SK-N-SH (cell line): ENCODE results near the gene ZNF75A. TPM values are rescaled to one million over a fixed set of nuclear protein-coding genes. Genes with fewer than 3 reads are reported as not detected.

Experiments
- CTCF ChIA-PET: fragments of 300-600, 350-600 bp; formaldehyde crosslinking; extraction: SDS; loops from one replicate; lab custom pipeline; 2021; lab: Yijun Ruan, JAX
- POLR2A ChIA-PET: fragments of 350-600 bp; sonication (Branson Sonifier 250); formaldehyde crosslinking; extraction: SDS; loops from one replicate; lab custom pipeline; 2020; ENCODE audit warnings: antibody characterized with exemption, inconsistent platforms; lab: Yijun Ruan, JAX
- DNase-seq: peaks from one replicate; pipeline ENCODE4 v3.0.0; 2012
- H2AFZ ChIP-seq: fragments of 200-600 bp; sonication (generic); 2 replicates; pipeline ENCODE4 v1.8.1; 2016; ENCODE audit warnings: antibody characterized with exemption, mild to moderate bottlenecking, low read depth
- H3F3A ChIP-seq: fragments of 200-600 bp; sonication (generic); replicated peaks from 2 replicates; pipeline ENCODE3; 2016; ENCODE audit warnings: antibody characterized with exemption, mild to moderate bottlenecking; ENCODE audit not compliant: insufficient read depth
- H3K27ac ChIP-seq, 2 experiments: fragments of 200-500 bp in 1 of 2; fragments of 200-600 bp in 1 of 2; sonication (Bioruptor generic) in 1 of 2; sonication (generic), shearing (Covaris generic) in 1 of 2; 2 replicates each; pipeline versions ENCODE4 v1.5.1 to v1.6.1; 2014 to 2016; ENCODE audit warnings: low read depth in 2 of 2, inconsistent platforms in 1 of 2, low read length in 1 of 2, mild to moderate bottlenecking in 1 of 2, mixed read lengths in 1 of 2
- H3K27me3 ChIP-seq: fragments of 200-600 bp; sonication (generic), shearing (Covaris generic); 2 replicates; pipeline ENCODE4 v1.6.1; 2016; ENCODE audit warnings: mixed run types; ENCODE audit not compliant: insufficient read depth
- H3K36me3 ChIP-seq, 2 experiments: fragments of 200-500 bp in 1 of 2; fragments of 200-600 bp in 1 of 2; sonication (Bioruptor generic) in 1 of 2; sonication (generic) in 1 of 2; replicated peaks in 1 of 2; 2 replicates each; pipeline versions ENCODE3 to v1.5.1; 2014 to 2016; ENCODE audit warnings: low read length in 1 of 2, mild to moderate bottlenecking in 1 of 2; ENCODE audit not compliant: insufficient read depth in 2 of 2, control insufficient read depth in 1 of 2
- H3K4me1 ChIP-seq, 2 experiments: fragments of 200-500 bp in 1 of 2; fragments of 200-600 bp in 1 of 2; sonication (Bioruptor generic) in 1 of 2; sonication (generic), shearing (Covaris generic) in 1 of 2; 2 replicates each; pipeline versions ENCODE4 v1.5.1 to v1.6.1; 2014 to 2016; ENCODE audit warnings: low read depth in 1 of 2, low read length in 1 of 2, mixed run types in 1 of 2; ENCODE audit not compliant: insufficient read depth in 2 of 2, control insufficient read depth in 1 of 2
- H3K4me2 ChIP-seq: fragments of 200-600 bp; sonication (generic), shearing (Covaris generic); 2 replicates; pipeline ENCODE4 v1.6.1; 2017; ENCODE audit warnings: mixed run types
- H3K4me3 ChIP-seq, 2 experiments: fragments of 200-500 bp in 1 of 2; fragments of 200-600 bp in 1 of 2; sonication (Bioruptor generic) in 1 of 2; sonication (generic), shearing (Covaris generic) in 1 of 2; 2 replicates each; pipeline versions ENCODE4 v1.5.1 to v1.8.1; 2014 to 2016; ENCODE audit warnings: low read depth in 2 of 2, inconsistent platforms in 1 of 2, low read length in 1 of 2, mild to moderate bottlenecking in 1 of 2, mixed read lengths in 1 of 2, moderate library complexity in 1 of 2
- H3K79me2 ChIP-seq: fragments of 200-600 bp; sonication (generic); 2 replicates; pipeline ENCODE4 v1.8.1; 2017; ENCODE audit warnings: mild to moderate bottlenecking; ENCODE audit not compliant: insufficient read depth
- H3K9ac ChIP-seq: fragments of 200-600 bp; sonication (generic); 2 replicates; pipeline ENCODE4 v1.6.1; 2017; ENCODE audit warnings: mixed run types
- H3K9me2 ChIP-seq: fragments of 200-600 bp; sonication (generic); 2 replicates; pipeline ENCODE4 v1.6.1; 2017; ENCODE audit warnings: mixed run types
- H3K9me3 ChIP-seq: fragments of 200-600 bp; sonication (generic); 2 replicates; pipeline ENCODE4 v1.6.1; 2017; ENCODE audit warnings: mixed run types, mild to moderate bottlenecking, moderate library complexity
- H4K20me1 ChIP-seq: fragments of 200-600 bp; sonication (generic); 2 replicates; pipeline ENCODE4 v1.6.1; 2017; ENCODE audit warnings: mild to moderate bottlenecking, mixed run types; ENCODE audit not compliant: insufficient read depth
- CTCF ChIP-seq: fragments of 200-600 bp; sonication (generic); IDR thresholded peaks from 2 replicates; pipeline ENCODE4 v1.6.1; 2017; ENCODE audit warnings: antibody characterized with exemption, mild to moderate bottlenecking, moderate library complexity
- ELF1 ChIP-seq: IDR thresholded peaks from 2 replicates; pipeline ENCODE4 v1.4.0; 2012
- FOXJ3 ChIP-seq: sonication (generic); formaldehyde crosslinking; IDR thresholded peaks from 2 replicates; pipeline ENCODE4 v1.5.1; 2020; ENCODE audit warnings: mild to moderate bottlenecking, missing genetic modification reagents
- IRF3 ChIP-seq: fragments of 150-350 bp; IDR thresholded peaks from 2 replicates; pipeline ENCODE4 v1.6.1; 2016; ENCODE audit warnings: mild to moderate bottlenecking, low read depth, low read length
- REST ChIP-seq: IDR thresholded peaks from 2 replicates; pipeline ENCODE4 v1.6.1; 2012; ENCODE audit warnings: mild to moderate bottlenecking, low read depth, low read length, moderate library complexity
- WGBS: methylation state at CpG from one replicate; pipeline ENCODE4 v1.1.6; 2017; ENCODE audit warnings: low lambda C conversion rate; 5-methylcytosine and 5-hydroxymethylcytosine counted together
- polyA plus RNA-seq, 3 experiments: library from polyadenylated mRNA; depleted of rRNA; stranded (reverse); fragments of >200 nt; gene quantifications; 2 replicates each; pipeline ENCODE4 v1.2.3, GENCODE V29; 2012

ZNF75A gene
- polyA plus RNA-seq, 1 of the 3 experiments (the other 2 are of a cell fraction) = 7.2 TPM

- TF ChIP-seq IRF3 (no peak), FOXJ3 (CRISPR knock-in tag) (no peak), CTCF (peak; percentile 14; the same call in 1 of the 2 replicates)
Measured at GRCh38 chr16:3305109-3306068, at the start of gene ZNF75A, which contains the start of gene TIGD7 (continued).

- H3K9me2 ChIP-seq = no peaks in the 10 kb centered on the region
- H3K4me1 ChIP-seq = no peaks in the 10 kb centered on the region
- peaks cover 41% of the 10 kb centered on the region; the same call in 1 of the 2 replicates for H3K27me3 ChIP-seq
- H3K4me2 ChIP-seq = no peak within 1 kb of the TSS
- DNase-seq = no peak
- no peak within 1 kb of the TSS for H3K9ac ChIP-seq
- TF ChIP-seq ELF1 (no peak), REST (peak; percentile 90)
- H3K79me2 ChIP-seq = no peaks in the 10 kb centered on the region
- ChIA-PET CTCF (interaction anchor here (0.8 to 1.8 kb wide), 2 partner anchors 10 to 21 kb away, joined by 3 to 5 read pairs; no protein-coding TSS in a partner anchor), POLR2A (no interaction called here)
- no peak within 1 kb of the TSS for H3K4me3 ChIP-seq
- WGBS = 25% methylated on average over 13 of the region's 14 CpGs
- no peaks in the 10 kb centered on the region for H3F3A ChIP-seq
- H2AFZ ChIP-seq = no peak within 1 kb of the TSS
- H3K27ac ChIP-seq = no peak within 1 kb of the TSS
- H4K20me1 ChIP-seq = no peaks in the 10 kb centered on the region
- no peaks in the 10 kb centered on the region for H3K9me3 ChIP-seq
- no peaks in the 10 kb centered on the region for H3K36me3 ChIP-seq
Measured at GRCh38 chr16:3256146-3256865, 49.0 kb upstream of the ZNF75A start, which contains the start of gene MEFV. Gene MEFV, minus strand, starts transcription at chr16:3256633. Its CDS starts 46 bp downstream, at chr16:3256587.
